Natural killer cell treated with Interleukin-12 subunit alpha and Interleukin-12 subunit beta and Interleukin-15 and Interleukin-18, amount 100 ng/mL, for 72 hours (primary cell): ENCODE results near the gene ABI2. TPM values are rescaled to one million over a fixed set of nuclear protein-coding genes. Genes with fewer than 3 reads are reported as not detected.
"Not testable (repeated sequence)": the region's sequence is repeated elsewhere in the genome, so short reads cannot be mapped to it uniquely, and the experiment has no call there.

ENCODE experiments used
- ATAC-seq, 2 donors: fragments of 150-1000 bp; cut with Tn5 transposase in 1 of 2; sonication (Bioruptor Pico), chemical (Tn5 transposase) in 1 of 2; 2 replicates each; pipeline ENCODE4 v1.10.0; 2021
- DNase-seq: peaks from one replicate; pipeline ENCODE4 v3.0.0; 2022; ENCODE audit warnings: low spot score
- H3K27ac Mint-ChIP-seq, 2 donors: 1 replicate in 1 of 2; 2 replicates in 1 of 2; pipeline ENCODE4 v1.8.0; 2022; ENCODE audit warnings: mixed read lengths in 2 of 2, mild to moderate bottlenecking in 1 of 2, moderate library complexity in 1 of 2
- H3K27me3 Mint-ChIP-seq, 2 donors: 1 replicate in 1 of 2; 2 replicates in 1 of 2; pipeline ENCODE4 v1.8.0; 2022; ENCODE audit warnings: mixed read lengths in 2 of 2
- H3K36me3 Mint-ChIP-seq: one replicate; pipeline ENCODE4 v1.8.0; 2022; ENCODE audit warnings: mixed read lengths
- H3K4me1 Mint-ChIP-seq, 2 donors: 1 replicate in 1 of 2; 2 replicates in 1 of 2; pipeline ENCODE4 v1.8.0; 2022; ENCODE audit warnings: low read depth in 2 of 2, mixed read lengths in 2 of 2, mild to moderate bottlenecking in 1 of 2
- H3K4me3 Mint-ChIP-seq: one replicate; pipeline ENCODE4 v1.8.0; 2022; ENCODE audit warnings: mixed read lengths
- H3K9me3 Mint-ChIP-seq: 2 replicates; pipeline ENCODE4 v1.8.0; 2022; ENCODE audit warnings: mixed read lengths
- total RNA-seq, 2 donors: library from RNA; stranded (reverse); gene quantifications; one replicate each; pipeline ENCODE4 v1.2.3, GENCODE V29; 2022

ABI2 gene
- total RNA-seq, 2 donors from 2014 or later: 29.2 to 38.6 TPM

DNA sequence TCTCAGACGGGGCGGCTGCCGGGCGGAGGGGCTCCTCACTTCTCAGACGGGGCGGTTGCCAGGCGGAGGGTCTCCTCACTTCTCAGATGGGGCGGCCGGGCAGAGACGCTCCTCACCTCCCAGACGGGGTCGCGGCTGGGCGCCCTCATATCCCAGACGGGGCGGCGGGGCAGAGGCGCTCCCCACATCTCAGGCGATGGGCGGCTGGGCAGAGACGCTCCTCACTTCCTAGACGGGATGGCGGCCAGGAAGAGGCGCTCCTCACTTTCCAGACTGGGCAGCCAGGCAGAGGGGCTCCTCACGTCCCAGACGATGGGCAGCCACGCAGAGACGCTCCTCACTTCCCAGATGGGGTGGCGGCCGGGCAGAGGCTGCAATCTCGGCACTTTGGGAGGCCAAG lies 44.5 kb downstream of the ABI2 start:
- not testable (repeated sequence) for H3K4me1 Mint-ChIP-seq, H3K4me3 Mint-ChIP-seq, DNase-seq, H3K27ac Mint-ChIP-seq, ATAC-seq, H3K27me3 Mint-ChIP-seq, H3K36me3 Mint-ChIP-seq, H3K9me3 Mint-ChIP-seq

DNA sequence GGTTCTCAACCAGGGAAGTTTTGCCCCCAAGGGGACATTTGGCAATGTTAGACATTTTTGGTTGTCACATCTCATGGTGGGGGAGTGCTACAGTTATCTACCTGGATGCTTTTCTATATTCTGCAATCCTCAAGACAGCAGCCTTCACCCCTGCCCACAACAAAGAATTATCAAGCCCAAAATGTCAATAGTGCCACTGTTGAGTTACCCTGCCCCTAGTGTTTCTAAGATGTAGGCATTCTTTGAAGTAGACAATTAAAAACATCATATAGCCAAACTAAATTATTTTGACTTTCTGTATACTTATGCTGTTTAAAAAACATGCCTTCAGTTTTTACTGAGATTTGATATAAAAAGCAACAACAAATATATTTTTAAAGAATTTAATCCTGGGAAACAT lies 48.0 kb downstream of the ABI2 start:
- DNase-seq: no peak

DNA sequence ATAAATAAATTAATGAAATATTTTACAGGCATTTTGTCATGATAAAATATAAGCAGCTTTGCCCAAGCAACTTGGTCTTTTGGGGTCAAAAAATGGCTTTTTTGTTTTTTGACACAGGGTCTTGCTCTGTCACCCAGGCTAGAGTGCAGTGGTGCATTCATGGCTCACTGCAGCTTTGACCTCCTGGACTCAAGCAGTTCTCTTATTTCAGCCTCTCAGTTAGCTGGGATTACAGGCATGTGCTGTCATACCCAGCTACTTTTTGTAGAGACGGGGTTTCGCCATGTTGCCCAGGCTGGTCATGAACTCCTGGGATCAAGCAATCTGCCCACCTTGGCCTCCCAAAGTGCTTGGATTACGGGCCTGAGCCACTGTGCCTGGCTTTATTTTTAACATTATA lies 51.0 kb downstream of the ABI2 start:
- Mint-ChIP-seq H3K4me3 (no peak overlapping the region), H3K27ac (no peak overlapping the region), H3K27me3 (no peaks in the 10 kb centered on the region), H3K9me3 (no peaks in the 10 kb centered on the region), H3K36me3 (no peaks in the 10 kb centered on the region), H3K4me1 (no peaks in the 10 kb centered on the region)
- DNase-seq (no peak), ATAC-seq (no peak)

More for the DNA sequence above, 48.0 kb downstream of the ABI2 start:
- Mint-ChIP-seq H3K36me3 (peaks cover under 1% of the 10 kb centered on the region), H3K9me3 (no peaks in the 10 kb centered on the region), H3K27ac (no peak overlapping the region), H3K27me3 (no peaks in the 10 kb centered on the region), H3K4me3 (no peak overlapping the region), H3K4me1 (no peaks in the 10 kb centered on the region)
- ATAC-seq: no peak

DNA sequence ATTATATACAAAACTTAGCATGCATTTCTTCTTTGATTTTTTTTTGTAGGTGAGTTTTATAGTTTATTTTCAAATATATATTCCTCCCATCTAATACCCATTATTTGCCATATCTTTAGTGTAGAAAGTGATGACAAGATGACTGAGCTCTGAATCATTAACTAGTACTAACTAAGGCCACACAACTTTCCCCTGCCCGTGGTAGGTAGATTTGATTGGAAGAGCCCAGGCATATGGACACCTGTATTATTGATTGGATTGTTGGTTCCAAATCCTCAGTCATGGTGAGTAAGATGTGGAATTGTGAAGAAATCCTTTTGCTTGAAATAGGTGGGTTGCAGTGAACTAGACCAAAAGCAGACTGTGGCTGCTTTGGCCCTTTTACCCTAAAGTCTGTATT lies 54.8 kb downstream of the ABI2 start:
- Mint-ChIP-seq H3K4me1 (no peaks in the 10 kb centered on the region), H3K27me3 (no peaks in the 10 kb centered on the region), H3K4me3 (no peak overlapping the region), H3K9me3 (no peaks in the 10 kb centered on the region), H3K36me3 (no peaks in the 10 kb centered on the region), H3K27ac (no peak overlapping the region)
- DNase-seq (no peak), ATAC-seq (no peak)

DNA sequence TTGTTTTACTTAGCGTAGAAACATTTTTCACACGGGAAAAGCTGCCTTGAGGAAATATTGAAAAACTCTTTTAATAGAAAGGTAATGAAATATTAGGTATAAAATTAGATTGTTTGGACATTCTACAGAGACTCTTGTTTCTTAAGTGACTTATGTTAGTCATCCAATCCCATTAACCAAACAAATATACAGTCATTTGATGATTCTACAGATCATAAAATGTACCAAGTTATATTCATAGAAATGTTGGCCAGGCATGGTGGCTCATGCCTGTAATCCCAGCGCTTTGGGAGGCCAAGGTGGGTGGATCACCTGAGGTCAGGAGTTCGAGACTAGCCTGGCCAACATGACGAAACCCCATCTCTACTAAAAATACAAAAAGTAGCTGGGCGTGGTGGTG lies 60.0 kb downstream of the ABI2 start:
- not testable (repeated sequence) for H3K4me1 Mint-ChIP-seq, H3K27ac Mint-ChIP-seq, H3K36me3 Mint-ChIP-seq, ATAC-seq, DNase-seq, H3K4me3 Mint-ChIP-seq, H3K9me3 Mint-ChIP-seq, H3K27me3 Mint-ChIP-seq

DNA sequence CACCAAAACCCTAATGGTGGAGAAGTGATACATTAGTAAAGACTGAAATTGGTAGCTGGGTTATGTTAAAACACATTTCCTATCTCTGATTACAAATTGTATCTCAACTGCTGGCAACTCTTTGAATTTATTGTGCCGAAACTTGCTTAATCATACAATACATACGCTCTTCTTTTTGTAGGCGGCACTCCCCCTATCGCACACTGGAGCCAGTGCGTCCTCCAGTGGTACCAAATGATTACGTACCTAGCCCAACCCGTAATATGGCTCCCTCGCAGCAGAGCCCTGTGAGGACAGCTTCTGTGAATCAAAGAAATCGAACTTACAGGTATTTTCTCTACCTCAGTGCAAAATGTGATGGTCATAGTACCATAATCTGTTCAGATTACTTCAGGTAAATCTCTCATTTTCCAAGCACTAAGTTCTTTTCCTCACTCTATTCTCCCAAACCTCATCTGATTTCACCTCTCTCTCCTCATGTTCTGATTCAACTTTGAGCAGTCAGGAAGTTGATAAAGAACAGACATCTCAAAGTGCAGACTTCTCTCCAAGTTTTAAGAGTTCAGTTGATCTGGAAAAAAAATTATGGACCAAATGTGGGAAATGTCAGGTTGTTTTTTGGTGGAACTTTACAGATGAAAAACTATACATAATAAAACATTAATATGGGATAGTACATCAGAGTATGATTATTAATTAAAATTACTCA lies 66.5 kb downstream of the ABI2 start:
- Mint-ChIP-seq H3K36me3 (peaks cover 14% of the 10 kb centered on the region), H3K4me1 (peaks cover 0 to 3% of the 10 kb centered on the region in 2 donors), H3K27me3 (no peaks in the 10 kb centered on the region), H3K4me3 (no peak overlapping the region), H3K9me3 (no peaks in the 10 kb centered on the region), H3K27ac (no peak overlapping the region)
- ATAC-seq (no peak), DNase-seq (no peak)

DNA sequence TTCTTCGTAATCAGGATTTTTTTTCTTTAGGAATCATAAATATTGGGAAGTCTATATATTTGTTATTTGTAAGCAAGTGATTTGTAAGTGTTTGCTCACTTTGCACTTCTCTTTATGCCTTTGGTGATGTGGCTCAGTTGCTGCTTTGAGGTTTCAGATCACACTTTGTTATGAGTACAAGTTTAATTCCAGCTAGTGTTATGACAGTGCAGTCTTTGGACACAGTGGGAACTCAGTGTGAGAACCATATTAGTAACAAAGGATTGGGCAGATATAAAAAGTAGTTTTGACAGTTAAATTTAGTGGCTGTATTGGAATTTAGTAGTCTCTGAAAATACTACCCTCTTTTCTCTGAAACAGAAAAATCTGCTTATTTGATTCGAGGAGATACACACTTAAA lies 67.7 kb downstream of the ABI2 start:
- DNase-seq (no peak), ATAC-seq (no peak)
- no peak overlapping the region for H3K27ac Mint-ChIP-seq
- H3K4me3 Mint-ChIP-seq: no peak overlapping the region
- peaks cover 0 to 3% of the 10 kb centered on the region in 2 donors for H3K4me1 Mint-ChIP-seq
- H3K36me3 Mint-ChIP-seq: peaks cover 14% of the 10 kb centered on the region
- no peaks in the 10 kb centered on the region for H3K27me3 Mint-ChIP-seq
- no peaks in the 10 kb centered on the region for H3K9me3 Mint-ChIP-seq

DNA sequence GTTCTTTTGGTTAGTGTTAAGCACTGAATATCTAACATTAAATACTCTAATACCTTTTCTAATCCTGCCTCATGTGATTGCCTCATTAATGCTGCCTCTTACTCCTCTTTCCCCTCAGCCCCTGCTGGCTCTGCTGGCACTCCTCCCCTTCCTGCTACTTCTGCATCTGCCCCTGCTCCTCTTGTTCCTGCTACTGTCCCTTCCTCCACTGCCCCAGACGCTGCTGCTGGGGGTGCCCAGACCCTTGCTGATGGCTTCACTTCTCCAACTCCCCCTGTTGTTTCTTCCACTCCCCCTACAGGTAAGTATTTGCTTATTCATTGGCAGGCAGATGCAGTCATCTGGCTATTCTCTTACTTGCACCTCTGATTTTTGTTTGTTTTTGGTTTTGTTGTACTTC lies 68.5 kb downstream of the ABI2 start:
- Mint-ChIP-seq H3K9me3 (no peaks in the 10 kb centered on the region), H3K4me1 (peaks cover 0 to 3% of the 10 kb centered on the region in 2 donors), H3K36me3 (peaks cover 14% of the 10 kb centered on the region), H3K4me3 (no peak overlapping the region), H3K27me3 (no peaks in the 10 kb centered on the region), H3K27ac (no peak overlapping the region)
- ATAC-seq (no peak), DNase-seq (no peak)

DNA sequence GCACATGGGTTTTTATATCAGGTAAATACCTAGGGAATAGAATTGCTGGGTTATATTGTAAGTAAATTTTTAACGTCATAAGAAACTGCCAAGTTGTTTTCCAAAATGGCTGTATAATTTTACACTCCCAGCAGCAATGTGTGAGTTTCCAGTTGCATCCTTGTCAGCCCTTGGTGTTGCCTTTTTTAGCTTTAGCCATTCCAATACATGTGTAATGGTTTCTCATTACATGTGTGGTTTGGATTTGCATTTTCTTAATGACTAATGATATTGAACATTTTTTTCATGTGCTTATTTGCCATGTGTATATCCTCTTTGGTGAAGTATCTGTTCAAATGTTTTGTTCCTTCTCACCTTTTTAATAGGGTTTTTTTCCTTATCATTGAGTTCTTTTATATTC lies 70.8 kb downstream of the ABI2 start:
- DNase-seq: no peak
- H3K9me3 Mint-ChIP-seq: no peaks in the 10 kb centered on the region
- H3K27ac Mint-ChIP-seq: no peak overlapping the region
- H3K4me1 Mint-ChIP-seq: peaks cover 0 to 3% of the 10 kb centered on the region in 2 donors
- ATAC-seq: no peak
- H3K27me3 Mint-ChIP-seq: no peaks in the 10 kb centered on the region
- H3K4me3 Mint-ChIP-seq: no peak overlapping the region
- H3K36me3 Mint-ChIP-seq: peaks cover 9% of the 10 kb centered on the region

DNA sequence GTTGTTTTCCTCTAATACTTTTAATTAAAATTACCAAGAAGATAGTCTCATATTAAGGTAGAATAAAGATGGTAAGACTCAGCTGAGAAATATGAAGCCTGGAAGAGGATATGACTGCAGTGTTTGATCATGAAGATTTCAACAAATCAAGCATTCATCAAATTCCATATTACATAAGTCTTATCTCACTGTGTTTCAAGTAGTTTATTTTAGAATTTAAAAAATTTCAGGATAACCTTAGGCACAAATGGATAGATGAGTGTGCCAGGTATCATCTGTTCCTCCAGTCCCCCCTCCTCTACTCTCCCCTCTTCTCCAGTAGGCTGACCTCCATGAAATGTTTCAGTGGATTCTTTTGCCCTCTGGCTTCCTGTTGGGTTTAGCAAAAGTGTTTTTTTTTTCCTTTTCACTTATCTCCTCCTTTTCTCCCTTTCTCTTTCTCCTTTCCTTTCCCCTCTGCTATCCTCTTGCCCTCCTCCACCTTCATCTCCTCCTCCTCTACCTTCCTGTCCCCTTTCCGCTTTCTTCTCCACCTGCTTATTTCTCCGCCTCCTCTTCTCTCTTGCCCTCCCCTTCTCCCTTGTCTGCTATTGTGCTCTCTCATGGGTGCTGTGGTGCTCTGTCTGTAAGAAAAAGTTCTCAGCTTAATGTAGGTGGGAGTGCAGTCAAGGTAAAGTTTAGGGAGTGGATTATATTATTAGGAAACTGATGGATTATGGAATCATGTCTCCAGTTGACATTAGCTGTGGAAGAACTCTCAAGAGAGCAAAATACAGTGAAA lies 72.8 kb downstream of the ABI2 start:
- H3K9me3 Mint-ChIP-seq: no peaks in the 10 kb centered on the region
- ATAC-seq (no peak), DNase-seq (no peak)
- no peaks in the 10 kb centered on the region for H3K27me3 Mint-ChIP-seq
- H3K36me3 Mint-ChIP-seq: peaks cover 4% of the 10 kb centered on the region
- no peak overlapping the region for H3K27ac Mint-ChIP-seq
- no peak overlapping the region for H3K4me3 Mint-ChIP-seq
- H3K4me1 Mint-ChIP-seq: peaks cover 0 to 3% of the 10 kb centered on the region in 2 donors

DNA sequence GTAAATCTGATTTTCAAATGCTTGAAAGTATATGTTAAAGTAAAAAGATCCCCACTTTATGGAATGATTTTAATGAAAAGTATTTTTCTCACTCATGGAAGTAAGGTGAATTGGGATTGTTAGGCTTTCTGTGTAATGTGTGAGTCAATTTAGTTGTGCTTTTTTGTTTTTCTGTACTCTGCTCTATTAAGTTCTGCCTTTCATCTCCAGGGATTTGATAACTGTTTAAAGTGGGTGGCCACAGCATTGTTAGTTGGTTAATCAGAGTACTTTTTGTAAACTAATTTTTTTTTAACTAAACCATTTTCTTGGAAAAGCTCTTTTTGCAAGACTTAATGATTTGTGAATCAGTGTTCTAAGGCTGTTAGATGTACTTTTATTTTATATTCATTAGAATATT lies 76.8 kb downstream of the ABI2 start:
- ATAC-seq: no peak
- Mint-ChIP-seq H3K36me3 (no peaks in the 10 kb centered on the region), H3K4me1 (no peaks in the 10 kb centered on the region), H3K27ac (no peak overlapping the region), H3K9me3 (no peaks in the 10 kb centered on the region), H3K4me3 (no peak overlapping the region), H3K27me3 (no peaks in the 10 kb centered on the region)
- no peak for DNase-seq

DNA sequence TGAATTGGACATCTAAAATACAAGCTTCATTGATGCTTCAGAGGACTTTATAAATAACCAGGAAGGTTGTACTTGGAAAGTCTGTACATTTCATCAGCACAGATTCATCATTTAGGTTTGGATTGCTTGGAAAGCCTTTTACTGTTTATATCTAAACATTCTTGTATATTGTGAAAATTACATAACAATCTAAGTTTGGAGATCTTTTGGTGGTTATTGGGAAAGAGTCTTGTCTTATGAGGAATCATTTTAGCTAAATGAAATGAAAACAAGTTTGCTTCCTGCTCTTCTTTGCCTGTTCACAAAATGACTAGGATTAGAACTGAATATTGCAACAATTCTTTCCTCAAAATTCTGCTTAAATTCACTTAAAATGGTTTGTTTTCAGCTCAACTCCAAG lies 79.3 kb downstream of the ABI2 start:
- no peak for ATAC-seq
- no peaks in the 10 kb centered on the region for H3K36me3 Mint-ChIP-seq

DNA sequence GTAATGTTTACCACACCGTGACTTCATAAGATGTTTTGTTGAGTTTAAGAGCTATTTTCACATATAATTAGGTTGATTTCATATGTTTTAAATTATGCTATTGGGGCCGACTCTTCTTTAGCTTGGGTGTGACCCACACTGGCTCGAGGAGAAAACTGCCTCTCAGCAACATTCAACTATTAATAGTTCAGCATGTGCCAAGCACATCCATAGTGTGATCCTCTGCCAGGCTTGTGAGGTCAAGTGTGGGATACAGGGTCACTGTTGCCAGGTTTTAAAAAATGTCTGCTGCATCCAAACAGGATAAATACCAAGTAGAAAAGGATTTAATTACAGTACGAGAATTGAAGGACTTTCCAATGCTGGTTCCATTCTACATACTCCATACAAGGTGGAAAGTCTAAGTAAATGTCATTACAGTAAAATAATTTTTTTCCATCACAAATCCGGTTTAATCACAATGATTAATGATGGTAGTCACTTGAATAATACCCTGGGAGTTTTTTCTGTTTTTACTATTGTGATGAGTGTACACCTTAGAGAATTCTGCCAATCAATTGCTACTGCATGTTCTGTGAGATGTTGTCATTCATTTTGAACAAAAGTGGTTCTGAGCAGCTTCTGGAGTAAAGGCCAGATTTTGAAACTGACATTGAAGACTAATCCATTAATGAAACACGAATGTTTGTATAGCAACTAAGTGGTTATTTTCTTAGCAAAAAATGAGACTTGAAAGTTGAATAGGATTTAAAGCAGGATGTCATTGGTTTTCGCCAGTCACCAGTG lies 84.5 kb downstream of the ABI2 start:
- H3K4me1 Mint-ChIP-seq: no peaks in the 10 kb centered on the region
- no peak overlapping the region for H3K4me3 Mint-ChIP-seq
- ATAC-seq: no peak
- H3K27me3 Mint-ChIP-seq: no peaks in the 10 kb centered on the region
- peaks cover 4% of the 10 kb centered on the region for H3K36me3 Mint-ChIP-seq
- no peak overlapping the region for H3K27ac Mint-ChIP-seq
- no peaks in the 10 kb centered on the region for H3K9me3 Mint-ChIP-seq
- DNase-seq: no peak

More for the DNA sequence above, 79.3 kb downstream of the ABI2 start:
- no peaks in the 10 kb centered on the region for H3K27me3 Mint-ChIP-seq
- H3K27ac Mint-ChIP-seq: no peak overlapping the region
- no peaks in the 10 kb centered on the region for H3K4me1 Mint-ChIP-seq
- no peak overlapping the region for H3K4me3 Mint-ChIP-seq
- H3K9me3 Mint-ChIP-seq: no peaks in the 10 kb centered on the region
- no peak for DNase-seq

DNA sequence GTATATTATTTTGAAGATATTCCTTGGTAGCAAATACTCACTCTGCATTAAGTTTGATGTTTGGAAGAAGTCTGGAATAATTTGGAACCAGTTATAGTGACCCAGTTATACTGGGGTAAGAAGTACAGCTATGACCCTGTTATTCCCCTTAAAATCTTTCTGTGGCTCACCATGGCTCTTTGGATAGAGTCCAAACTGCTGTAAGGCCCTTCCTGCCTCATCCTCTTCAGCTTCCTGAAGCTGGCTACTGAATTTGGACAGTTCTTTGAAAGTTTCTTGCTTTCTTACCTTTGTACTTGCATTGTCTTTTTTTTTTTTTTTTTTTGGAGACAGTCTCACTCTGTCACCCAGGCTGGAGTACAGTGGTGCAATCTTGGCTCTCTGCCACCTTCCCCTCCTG lies 85.6 kb downstream of the ABI2 start:
- H3K36me3 Mint-ChIP-seq: peaks cover 15% of the 10 kb centered on the region

More for the DNA sequence above, 85.6 kb downstream of the ABI2 start:
- Mint-ChIP-seq H3K9me3 (no peaks in the 10 kb centered on the region), H3K4me1 (no peaks in the 10 kb centered on the region), H3K27ac (no peak overlapping the region), H3K4me3 (no peak overlapping the region), H3K27me3 (no peaks in the 10 kb centered on the region)
- DNase-seq (no peak), ATAC-seq (no peak)
